HuH-7 (cell line): ENCODE measurements around the gene EFNA3.
A peak's percentile ranks its signal among the peaks of the same experiment; 100 is the strongest.
"Not testable (repeated sequence)": the region's sequence is repeated elsewhere in the genome, so short reads cannot be mapped to it uniquely, and the experiment has no call there.

ENCODE experiments used
- DNase-seq: peaks from one replicate; pipeline ENCODE4 v3.0.0; 2011; ENCODE audit warnings: low spot score

EFNA3 gene

GRCh38 chr1:155110826-155111225 lies 32.2 kb downstream of the EFNA3 start:
- no peak for DNase-seq

- no peak for DNase-seq
Measured at GRCh38 chr1:155113450-155113980, 34.9 kb downstream of the EFNA3 start.

GRCh38 chr1:155116113-155116764 lies 37.6 kb downstream of the EFNA3 start:
- no peak for DNase-seq

- DNase-seq = no peak
Measured at GRCh38 chr1:155117610-155118009, 39.0 kb downstream of the EFNA3 start.

- DNase-seq = not testable (repeated sequence)
Measured at GRCh38 chr1:155118090-155118489, 39.5 kb downstream of the EFNA3 start.

- DNase-seq = no peak
Measured at GRCh38 chr1:155120253-155120652, 41.6 kb downstream of the EFNA3 start.

GRCh38 chr1:155121249-155121648 lies 42.6 kb downstream of the EFNA3 start:
- no peak for DNase-seq

- DNase-seq = no peak
Measured at GRCh38 chr1:155122308-155122707, 43.7 kb downstream of the EFNA3 start.

GRCh38 chr1:155123801-155124200 lies 45.2 kb downstream of the EFNA3 start:
- no peak for DNase-seq

- DNase-seq = no peak
Measured at GRCh38 chr1:155124503-155125463, 46.1 kb downstream of the EFNA3 start.

GRCh38 chr1:155125511-155125945 lies 46.9 kb downstream of the EFNA3 start:
- DNase-seq = peak; percentile 45

GRCh38 chr1:155125946-155126555 lies 47.4 kb downstream of the EFNA3 start:
- DNase-seq = peak; percentile 74

- peak; percentile 58 for DNase-seq
Measured at GRCh38 chr1:155126556-155127104, 48.0 kb downstream of the EFNA3 start.

GRCh38 chr1:155127105-155127966 lies 48.7 kb downstream of the EFNA3 start, which contains the start of gene EFNA1:
TSS of gene EFNA1 (plus strand) at chr1:155127876. CDS start at chr1:155127978, 102 bp downstream.
- DNase-seq = peak; percentile 91

- no peak for DNase-seq
Measured at GRCh38 chr1:155127967-155128754, 49.5 kb downstream of the EFNA3 start.

GRCh38 chr1:155128755-155129473 lies 50.3 kb downstream of the EFNA3 start:
- DNase-seq = peak; percentile 49

GRCh38 chr1:155130272-155131006 lies 51.8 kb downstream of the EFNA3 start:
- DNase-seq = no peak

- no peak for DNase-seq
Measured at GRCh38 chr1:155131285-155131684, 52.6 kb downstream of the EFNA3 start.

- no peak for DNase-seq
Measured at GRCh38 chr1:155131856-155132255, 53.2 kb downstream of the EFNA3 start.
